HepG2 (cell line): ENCODE data around the gene FECH. TPM values are rescaled to one million over a fixed set of nuclear protein-coding genes. Genes with fewer than 3 reads are reported as not detected.

Experiments used
- ATAC-seq: fragments of 200-7000 bp; cut with Tn5 transposase; 3 replicates; pipeline ENCODE4 v1.9.1; 2020; ENCODE audit warnings: mild to moderate bottlenecking, moderate library complexity
- BruUV-seq: library from RNA; stranded (reverse); fragments of 400-500 nt; replicated peaks from 2 replicates; lab custom pipeline; 2021; lab: Mats Ljungman, UMichigan
- CTCF ChIA-PET: fragments of 300-600 bp; formaldehyde crosslinking; extraction: SDS; loops from one replicate; lab custom pipeline; 2021; ENCODE audit warnings: low total read pairs, inconsistent platforms, low intra/inter-chr PET ratio; lab: Yijun Ruan, JAX
- POLR2A ChIA-PET: fragments of 350-600 bp; sonication (Branson Sonifier 250); formaldehyde crosslinking; loops from one replicate; lab custom pipeline; 2020; ENCODE audit warnings: antibody characterized with exemption, inconsistent platforms; lab: Yijun Ruan, JAX
- DNase-seq: peaks from one replicate; pipeline ENCODE4 v3.0.0-alpha.2; 2015; ENCODE audit warnings: low spot score
- FAIRE-seq: peaks from 3 replicates; lab custom pipeline; 2011; peaks lifted over from hg19 to GRCh38; lab: Jason Lieb, UNC
- H2AFZ ChIP-seq: one replicate; pipeline ENCODE4 v1.6.1; 2011; ENCODE audit warnings: low read length, inconsistent platforms
- H3K27ac ChIP-seq: fragments of 300-600 bp; 3 replicates; pipeline ENCODE4 v1.8.0; 2011; ENCODE audit warnings: mixed run types, mild to moderate bottlenecking, mixed read lengths, low read length, inconsistent platforms; ENCODE audit not compliant: insufficient read depth; ENCODE audit errors: extremely low read length
- H3K27me3 ChIP-seq, 2 experiments: fragments of 200-600 bp in 1 of 2; 2 replicates in 1 of 2; 3 replicates in 1 of 2; pipeline versions ENCODE4 v1.6.0 to v1.8.0; 2011; ENCODE audit warnings: low read length in 2 of 2, mild to moderate bottlenecking in 2 of 2, moderate library complexity in 2 of 2, inconsistent platforms in 1 of 2; ENCODE audit not compliant: insufficient read depth in 2 of 2, control insufficient read depth in 1 of 2
- H3K36me3 ChIP-seq, 2 experiments: fragments of 200-600 bp in 1 of 2; replicated peaks in 1 of 2; 2 replicates in 1 of 2; 3 replicates in 1 of 2; pipeline versions ENCODE4 v1.5.1 to v1.8.0; 2011; ENCODE audit warnings: low read length in 2 of 2, inconsistent platforms in 1 of 2; ENCODE audit not compliant: insufficient read depth in 2 of 2, control insufficient read depth in 1 of 2
- H3K4me1 ChIP-seq: 2 replicates; pipeline ENCODE4 v1.5.1; 2012; ENCODE audit warnings: low read length, inconsistent platforms; ENCODE audit not compliant: insufficient read depth
- H3K4me2 ChIP-seq: 2 replicates; pipeline ENCODE4 v1.6.0; 2011; ENCODE audit warnings: low read depth, low read length, inconsistent platforms
- H3K4me3 ChIP-seq, 3 experiments: fragments of 200-600 bp in 1 of 3; sonication (generic), shearing (Covaris generic) in 1 of 3; replicated peaks in 1 of 3; 2 replicates each; pipeline ENCODE4 v1.5.1; 2011 to 2016; ENCODE audit warnings: low read length in 3 of 3, inconsistent platforms in 2 of 3, low read depth in 2 of 3, mild to moderate bottlenecking in 2 of 3, control low read depth in 1 of 3, mixed read lengths in 1 of 3; ENCODE audit not compliant: insufficient read depth in 1 of 3
- H3K79me2 ChIP-seq: one replicate; pipeline ENCODE4 v1.6.1; 2011; ENCODE audit warnings: low read length, inconsistent platforms; ENCODE audit not compliant: insufficient read depth
- H3K9ac ChIP-seq: 2 replicates; pipeline ENCODE4 v1.6.0; 2011; ENCODE audit warnings: mild to moderate bottlenecking, low read depth, low read length, inconsistent platforms; ENCODE audit not compliant: insufficient read depth
- H3K9me3 ChIP-seq: 2 replicates; pipeline ENCODE4 v1.5.1; 2012; ENCODE audit warnings: mild to moderate bottlenecking, low read length
- H4K20me1 ChIP-seq: 2 replicates; pipeline ENCODE4 v1.6.0; 2011; ENCODE audit warnings: inconsistent platforms, mild to moderate bottlenecking, low read length, moderate library complexity; ENCODE audit not compliant: insufficient read depth
- CHD4 ChIP-seq: fragments of 200-600 bp; sonication (generic); IDR thresholded peaks from 2 replicates; pipeline ENCODE4 v1.7.0; 2017; ENCODE audit warnings: mild to moderate bottlenecking, low read length, borderline replicate concordance
- POLR2AphosphoS2 ChIP-seq: IDR thresholded peaks from 2 replicates; pipeline ENCODE4 v1.6.1; 2011; ENCODE audit warnings: low read depth, low read length, improper control_type of control experiment
- ZNF770 ChIP-seq: sonication (generic); formaldehyde crosslinking; IDR thresholded peaks from 2 replicates; pipeline ENCODE4 v1.5.0; 2020; ENCODE audit warnings: mild to moderate bottlenecking, missing genetic modification reagents
- WGBS: methylation state at CpG from one replicate; pipeline ENCODE4 v1.1.6; 2017; ENCODE audit warnings: low lambda C conversion rate; 5-methylcytosine and 5-hydroxymethylcytosine counted together
- in situ Hi-C: cut with HindIII; loops from 2 replicates; pipeline ENCODE4 v1.10.0; 2017; ENCODE audit warnings: low pct_unique_long_range_greater_than_20kb; ENCODE audit not compliant: extremely low pct_ligation_motif_present
- intact Hi-C: fragments of 100-400 bp; cut with micrococcal nuclease; formaldehyde crosslinking; loops from one replicate; pipeline ENCODE4 v1.10.0; 2022; ENCODE audit not compliant: unreplicated experiment
- polyA plus RNA-seq, 8 experiments: library from polyadenylated mRNA; depleted of rRNA in 3 of 8; stranded (reverse) in 7 of 8; unstranded in 1 of 8; fragments of >200 nt; fragmentation: Illumina TruSeq in 4 of 8; extraction: Trizol in 4 of 8; gene quantifications; 2 replicates each; pipeline versions ENCODE4 v1.2.1 to v1.2.3, GENCODE V29; 2011 to 2016; ENCODE audit warnings: low read depth in 4 of 8, missing spikeins in 1 of 8, mixed read lengths in 1 of 8; ENCODE audit not compliant: insufficient read depth in 1 of 8
- total RNA-seq, 5 experiments: library from RNA; depleted of rRNA; stranded (reverse); fragments of >200 nt; fragmentation: Illumina TruSeq; extraction: Trizol; gene quantifications; 2 replicates each; pipeline ENCODE4 v1.2.3, GENCODE V29; 2016; ENCODE audit warnings: low read depth in 1 of 5

The FECH gene
- total and polyA plus RNA-seq, 2 of the 13 experiments (the other 11 are each of a cell fraction or from before 2014, with no cell fraction given): 14.7 to 21.9 TPM

- FAIRE-seq (peak; percentile 44), DNase-seq (no peak), ATAC-seq (no peak)
- 0 out of 2 replicates have a peak, but pooled peaks have one; percentile 25 for TF ChIP-seq ZNF770 (CRISPR knock-in tag)
- 0 out of 2 replicates have a peak, but pooled peaks have one; percentile 26 for TF ChIP-seq CHD4
- no peak for TF ChIP-seq POLR2AphosphoS2
- Histone ChIP-seq H2AFZ (no peak overlapping the region), H3K9ac (peak overlapping the region; percentile 64), H3K4me2 (peak overlapping the region; percentile 61), H3K4me3 (peak overlapping the region; percentile 60 to 76 (median 69); a peak in 5 of 6 replicates), H3K9me3 (no peaks in the 10 kb centered on the region), H3K4me1 (peaks cover 38% of the 10 kb centered on the region), H4K20me1 (no peaks in the 10 kb centered on the region), H3K36me3 (no peaks in the 10 kb centered on the region), H3K27ac (peak overlapping the region; percentile 15), H3K79me2 (no peaks in the 10 kb centered on the region), H3K27me3 (no peaks in the 10 kb centered on the region)
- WGBS: 65% methylated on average over 13 of the region's 13 CpGs
- intact Hi-C loops (loop anchor here (5.0 kb wide), 1 partner anchor 81 kb away; no protein-coding TSS in a partner anchor), in situ Hi-C loops (no loop called here)
- no TSS peak for BruUV-seq
- ChIA-PET CTCF (interaction anchor here (0.7 to 1.9 kb wide), 2 partner anchors 228 to 251 kb away, joined by 4 to 5 read pairs; no protein-coding TSS in a partner anchor), POLR2A (interaction anchor here (1.0 to 3.5 kb wide), 2 partner anchors 10 to 21 kb away, joined by 3 to 22 read pairs; partner anchors contain the start of gene NARS1)
Measured at GRCh38 chr18:57630754-57631595, 44.5 kb upstream of the FECH start.
